HepG2 (cell line): ENCODE results near the gene LHB.

ENCODE experiments used
- CHD2 ChIP-seq: IDR thresholded peaks from 2 replicates; pipeline ENCODE4 v1.6.1; 2011; ENCODE audit warnings: low read depth, low read length, improper control_type of control experiment
- HCFC1 ChIP-seq: fragments of 150-350 bp; IDR thresholded peaks from 2 replicates; pipeline ENCODE4 v1.6.1; 2014; ENCODE audit warnings: low read depth, low read length
- KLF16 ChIP-seq, 2 experiments: sonication (generic) in 1 of 2; formaldehyde crosslinking in 1 of 2; IDR thresholded peaks; 2 replicates each; pipeline versions ENCODE4 v1.6.1 to v1.8.0; 2016 to 2023; ENCODE audit warnings: missing genetic modification reagents in 2 of 2, missing compliant biosample characterization in 1 of 2
- PHF5A ChIP-seq: IDR thresholded peaks from one replicate; pipeline ENCODE4 v1.6.1; 2018; ENCODE audit warnings: low read depth, missing genetic modification reagents; ENCODE audit not compliant: unreplicated experiment
- SAFB2 ChIP-seq: sonication (generic); formaldehyde crosslinking; IDR thresholded peaks from 2 replicates; pipeline ENCODE4 v1.5.1; 2020; ENCODE audit warnings: missing genetic modification reagents, low read depth, mild to moderate bottlenecking, borderline replicate concordance
- ZNF251 ChIP-seq: sonication (generic); formaldehyde crosslinking; IDR thresholded peaks from 2 replicates; pipeline ENCODE4 v1.9.0; 2021; ENCODE audit warnings: mild to moderate bottlenecking, missing genetic modification reagents
- ZNF747 ChIP-seq: sonication (generic); formaldehyde crosslinking; IDR thresholded peaks from 2 replicates; pipeline ENCODE4 v1.8.1; 2023; ENCODE audit warnings: missing genetic modification reagents, mild to moderate bottlenecking, borderline replicate concordance
- TF ChIP-seq, protein P1 (sequence below): sonication (generic); formaldehyde crosslinking; IDR thresholded peaks from 2 replicates; pipeline ENCODE4 v1.8.1; 2023; ENCODE audit warnings: missing genetic modification reagents, inconsistent platforms, borderline replicate concordance

DNA sequence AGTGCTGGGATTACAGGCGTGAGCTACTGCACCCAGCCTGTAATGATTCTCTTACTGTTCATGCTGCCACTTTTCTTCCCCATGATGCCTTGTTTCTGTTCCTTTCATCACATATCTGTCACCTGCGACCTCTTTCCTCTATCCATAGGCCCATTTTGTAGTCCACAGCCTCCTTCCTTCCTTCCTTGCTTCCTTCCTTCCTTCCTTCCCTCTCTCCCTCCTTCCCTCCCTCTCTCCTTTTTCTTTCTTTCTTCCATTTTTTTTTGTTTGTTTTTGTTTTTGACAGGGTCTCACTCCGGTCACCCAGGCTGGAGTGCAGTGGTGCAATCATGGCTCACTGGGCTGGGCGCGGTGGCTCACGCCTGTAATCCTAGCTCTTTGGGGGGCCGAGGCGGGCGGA, 28.0 kb downstream of the LHB start:
- TF ChIP-seq HCFC1 (no peak), PHF5A (CRISPR knock-in tag) (no peak), CHD2 (no peak), KLF16 (CRISPR knock-in tag; IDR thresholded peaks at IDR 0.05) (no peak), ZNF747 (CRISPR knock-in tag) (no peak), ZNF251 (CRISPR knock-in tag) (no peak), SAFB2 (CRISPR knock-in tag) (no peak)
- TF ChIP-seq, protein P1, sequence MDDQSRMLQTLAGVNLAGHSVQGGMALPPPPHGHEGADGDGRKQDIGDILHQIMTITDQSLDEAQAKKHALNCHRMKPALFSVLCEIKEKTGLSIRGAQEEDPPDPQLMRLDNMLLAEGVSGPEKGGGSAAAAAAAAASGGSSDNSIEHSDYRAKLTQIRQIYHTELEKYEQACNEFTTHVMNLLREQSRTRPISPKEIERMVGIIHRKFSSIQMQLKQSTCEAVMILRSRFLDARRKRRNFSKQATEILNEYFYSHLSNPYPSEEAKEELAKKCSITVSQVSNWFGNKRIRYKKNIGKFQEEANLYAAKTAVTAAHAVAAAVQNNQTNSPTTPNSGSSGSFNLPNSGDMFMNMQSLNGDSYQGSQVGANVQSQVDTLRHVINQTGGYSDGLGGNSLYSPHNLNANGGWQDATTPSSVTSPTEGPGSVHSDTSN: no peak
